Ishikawa (cell line): ENCODE data around the gene NEO1.

Source experiments
- CEBPB ChIP-seq: IDR thresholded peaks from 2 replicates; pipeline ENCODE4 v1.6.1; 2012
- CREB1 ChIP-seq: IDR thresholded peaks from 2 replicates; pipeline ENCODE4 v1.6.1; 2012; ENCODE audit warnings: low read depth
- EGR1 ChIP-seq: IDR thresholded peaks from 2 replicates; pipeline ENCODE4 v1.6.1; 2012
- EP300 ChIP-seq: IDR thresholded peaks from 2 replicates; pipeline ENCODE4 v1.6.1; 2012; ENCODE audit warnings: borderline replicate concordance
- FOXM1 ChIP-seq: IDR thresholded peaks from 2 replicates; pipeline ENCODE4 v1.6.1; 2012; ENCODE audit warnings: low read depth, borderline replicate concordance
- NFIC ChIP-seq: IDR thresholded peaks from 2 replicates; pipeline ENCODE4 v1.6.1; 2012
- RAD21 ChIP-seq: IDR thresholded peaks from 2 replicates; pipeline ENCODE4 v1.6.1; 2012; ENCODE audit warnings: low read depth
- TAF1 ChIP-seq: IDR thresholded peaks from 2 replicates; pipeline ENCODE4 v1.6.1; 2012; ENCODE audit warnings: low read depth, mild to moderate bottlenecking
- TCF12 ChIP-seq: IDR thresholded peaks from 2 replicates; pipeline ENCODE4 v1.6.1; 2012; ENCODE audit warnings: low read depth
- TEAD4 ChIP-seq: IDR thresholded peaks from 2 replicates; pipeline ENCODE4 v1.6.1; 2012
- ZBTB7A ChIP-seq: IDR thresholded peaks from 2 replicates; pipeline ENCODE4 v1.6.1; 2012; ENCODE audit warnings: low read depth
- TF ChIP-seq, protein P1 (sequence below): IDR thresholded peaks from 2 replicates; pipeline ENCODE4 v1.6.1; 2012; ENCODE audit warnings: low read depth, mild to moderate bottlenecking
- TF ChIP-seq, protein P2 (sequence below): IDR thresholded peaks from 2 replicates; pipeline ENCODE4 v1.6.1; 2012
- TF ChIP-seq, protein P3 (sequence below): IDR thresholded peaks from 2 replicates; pipeline ENCODE4 v1.6.1; 2012

DNA sequence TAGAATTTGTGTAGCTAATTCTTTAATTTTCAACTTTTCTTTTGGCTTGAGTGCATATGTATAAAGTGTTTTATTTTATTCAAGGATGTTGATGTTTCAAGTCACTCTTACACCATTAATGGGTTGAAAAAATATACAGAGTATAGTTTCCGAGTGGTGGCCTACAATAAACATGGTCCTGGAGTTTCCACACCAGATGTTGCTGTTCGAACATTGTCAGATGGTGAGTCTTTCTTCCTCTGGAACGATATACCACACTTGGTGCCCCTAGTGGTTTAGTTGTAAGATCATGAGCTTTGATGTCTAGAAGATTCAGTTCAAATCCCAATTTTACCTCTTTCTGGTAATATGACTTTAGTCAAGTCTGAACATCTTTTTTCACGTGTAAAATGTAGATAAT lies 197.2 kb downstream of the NEO1 start:
- no peak for TF ChIP-seq TEAD4
- no peak for TF ChIP-seq EGR1
- TF ChIP-seq EP300 = no peak
- no peak for TF ChIP-seq CEBPB
- TF ChIP-seq TAF1 = no peak
- TF ChIP-seq, protein P1, sequence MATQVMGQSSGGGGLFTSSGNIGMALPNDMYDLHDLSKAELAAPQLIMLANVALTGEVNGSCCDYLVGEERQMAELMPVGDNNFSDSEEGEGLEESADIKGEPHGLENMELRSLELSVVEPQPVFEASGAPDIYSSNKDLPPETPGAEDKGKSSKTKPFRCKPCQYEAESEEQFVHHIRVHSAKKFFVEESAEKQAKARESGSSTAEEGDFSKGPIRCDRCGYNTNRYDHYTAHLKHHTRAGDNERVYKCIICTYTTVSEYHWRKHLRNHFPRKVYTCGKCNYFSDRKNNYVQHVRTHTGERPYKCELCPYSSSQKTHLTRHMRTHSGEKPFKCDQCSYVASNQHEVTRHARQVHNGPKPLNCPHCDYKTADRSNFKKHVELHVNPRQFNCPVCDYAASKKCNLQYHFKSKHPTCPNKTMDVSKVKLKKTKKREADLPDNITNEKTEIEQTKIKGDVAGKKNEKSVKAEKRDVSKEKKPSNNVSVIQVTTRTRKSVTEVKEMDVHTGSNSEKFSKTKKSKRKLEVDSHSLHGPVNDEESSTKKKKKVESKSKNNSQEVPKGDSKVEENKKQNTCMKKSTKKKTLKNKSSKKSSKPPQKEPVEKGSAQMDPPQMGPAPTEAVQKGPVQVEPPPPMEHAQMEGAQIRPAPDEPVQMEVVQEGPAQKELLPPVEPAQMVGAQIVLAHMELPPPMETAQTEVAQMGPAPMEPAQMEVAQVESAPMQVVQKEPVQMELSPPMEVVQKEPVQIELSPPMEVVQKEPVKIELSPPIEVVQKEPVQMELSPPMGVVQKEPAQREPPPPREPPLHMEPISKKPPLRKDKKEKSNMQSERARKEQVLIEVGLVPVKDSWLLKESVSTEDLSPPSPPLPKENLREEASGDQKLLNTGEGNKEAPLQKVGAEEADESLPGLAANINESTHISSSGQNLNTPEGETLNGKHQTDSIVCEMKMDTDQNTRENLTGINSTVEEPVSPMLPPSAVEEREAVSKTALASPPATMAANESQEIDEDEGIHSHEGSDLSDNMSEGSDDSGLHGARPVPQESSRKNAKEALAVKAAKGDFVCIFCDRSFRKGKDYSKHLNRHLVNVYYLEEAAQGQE = no peak
- TF ChIP-seq, protein P2, sequence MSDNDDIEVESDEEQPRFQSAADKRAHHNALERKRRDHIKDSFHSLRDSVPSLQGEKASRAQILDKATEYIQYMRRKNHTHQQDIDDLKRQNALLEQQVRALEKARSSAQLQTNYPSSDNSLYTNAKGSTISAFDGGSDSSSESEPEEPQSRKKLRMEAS = no peak
- TF ChIP-seq RAD21 = no peak
- no peak for TF ChIP-seq ZBTB7A
- TF ChIP-seq, protein P3, sequence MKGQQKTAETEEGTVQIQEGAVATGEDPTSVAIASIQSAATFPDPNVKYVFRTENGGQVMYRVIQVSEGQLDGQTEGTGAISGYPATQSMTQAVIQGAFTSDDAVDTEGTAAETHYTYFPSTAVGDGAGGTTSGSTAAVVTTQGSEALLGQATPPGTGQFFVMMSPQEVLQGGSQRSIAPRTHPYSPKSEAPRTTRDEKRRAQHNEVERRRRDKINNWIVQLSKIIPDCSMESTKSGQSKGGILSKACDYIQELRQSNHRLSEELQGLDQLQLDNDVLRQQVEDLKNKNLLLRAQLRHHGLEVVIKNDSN = no peak
- no peak for TF ChIP-seq CREB1
- no peak for TF ChIP-seq FOXM1
- no peak for TF ChIP-seq TCF12
- TF ChIP-seq NFIC = no peak
